HEK293T (cell line): Measurements from ENCODE around the gene MOB3C.
"Not testable (repeated sequence)": the region's sequence is repeated elsewhere in the genome, so short reads cannot be mapped to it uniquely, and the experiment has no call there.

Experiments
- BHLHE40 ChIP-seq: fragments of 450-650 bp; IDR thresholded peaks from 2 replicates; pipeline ENCODE4 v1.6.1; 2016; ENCODE audit warnings: mild to moderate bottlenecking, moderate library complexity, borderline replicate concordance
- CTBP1 ChIP-seq: fragments of 450-650 bp; IDR thresholded peaks from 2 replicates; pipeline ENCODE4 v1.6.1; 2016; ENCODE audit warnings: borderline replicate concordance
- ELF4 ChIP-seq: fragments of 450-650 bp; IDR thresholded peaks from 2 replicates; pipeline ENCODE4 v1.6.1; 2017; ENCODE audit warnings: antibody characterized with exemption
- FOXA1 ChIP-seq: fragments of 450-650 bp; IDR thresholded peaks from 2 replicates; pipeline ENCODE4 v1.6.1; 2016; ENCODE audit warnings: mild to moderate bottlenecking
- FOXK2 ChIP-seq: fragments of 450-650 bp; IDR thresholded peaks from 2 replicates; pipeline ENCODE4 v1.6.1; 2016; ENCODE audit warnings: mild to moderate bottlenecking
- SP1 ChIP-seq: fragments of 450-650 bp; IDR thresholded peaks from 2 replicates; pipeline ENCODE4 v1.6.1; 2017

DNA sequence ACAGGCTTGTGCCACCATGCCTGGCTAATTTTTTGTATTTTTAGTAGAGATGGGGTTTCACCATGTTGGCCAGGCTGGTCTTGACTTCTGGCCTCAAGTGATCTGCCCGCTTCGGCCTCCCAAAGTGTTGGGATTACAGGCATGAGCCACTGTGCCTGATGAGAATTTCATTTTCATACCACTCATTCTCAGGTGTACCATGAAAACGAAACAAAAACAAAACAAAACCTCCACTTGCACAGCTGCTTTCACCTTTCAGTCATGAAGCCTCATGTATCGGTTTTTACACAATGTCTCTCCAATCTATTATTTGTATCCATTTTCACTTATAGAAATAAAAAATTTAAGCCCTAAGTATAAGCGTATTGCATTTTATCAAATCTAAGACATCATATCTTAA lies 43.5 kb upstream of the MOB3C start:
- not testable (repeated sequence) for TF ChIP-seq CTBP1, FOXA1, BHLHE40, SP1, FOXK2, ELF4
